GM21360 (cell line): Measurements from ENCODE around the gene LRRFIP1.
"Not testable (repeated sequence)": the region's sequence is repeated elsewhere in the genome, so short reads cannot be mapped to it uniquely, and the experiment has no call there.

Experiments
- ATAC-seq: cut with Tn5 transposase; IDR thresholded peaks from one replicate; pipeline ENCODE4 v1.9.1; 2021; ENCODE audit warnings: mild to moderate bottlenecking, moderate library complexity; ENCODE audit not compliant: unreplicated experiment

The LRRFIP1 gene

GRCh38 chr2:237627441-237628246 lies at the start of gene LRRFIP1:
Gene LRRFIP1, plus strand, starts transcription at chr2:237627587. Its CDS starts 58 bp downstream, at chr2:237627645.
- ATAC-seq = no peak

GRCh38 chr2:237577956-237578870 lies 49.2 kb upstream of the LRRFIP1 start:
- no peak for ATAC-seq

- ATAC-seq = no peak
Observed at GRCh38 chr2:237581326-237581725, 46.1 kb upstream of the LRRFIP1 start.

GRCh38 chr2:237581751-237582746 lies 45.3 kb upstream of the LRRFIP1 start:
- ATAC-seq = no peak

GRCh38 chr2:237583385-237584295 lies 43.7 kb upstream of the LRRFIP1 start:
- no peak for ATAC-seq

- no peak for ATAC-seq
Observed at GRCh38 chr2:237585590-237586221, 41.7 kb upstream of the LRRFIP1 start.

- ATAC-seq = no peak
Observed at GRCh38 chr2:237588044-237588696, 39.2 kb upstream of the LRRFIP1 start.

GRCh38 chr2:237590272-237591140 lies 36.9 kb upstream of the LRRFIP1 start, which contains the start of gene RAB17:
Gene RAB17, minus strand, starts transcription at chr2:237590734. Its CDS starts 4,580 bp downstream, at chr2:237586154.
- ATAC-seq = no peak

GRCh38 chr2:237591141-237591881 lies 36.1 kb upstream of the LRRFIP1 start:
- no peak for ATAC-seq

- ATAC-seq = no peak
Observed at GRCh38 chr2:237592425-237592980, 34.9 kb upstream of the LRRFIP1 start.

GRCh38 chr2:237593036-237593435 lies 34.4 kb upstream of the LRRFIP1 start:
- no peak for ATAC-seq

GRCh38 chr2:237593596-237594320 lies 33.6 kb upstream of the LRRFIP1 start:
- no peak for ATAC-seq

- no peak for ATAC-seq
Observed at GRCh38 chr2:237594514-237594871, 32.9 kb upstream of the LRRFIP1 start.

GRCh38 chr2:237595829-237596519 lies 31.4 kb upstream of the LRRFIP1 start:
- not testable (repeated sequence) for ATAC-seq

- no peak for ATAC-seq
Observed at GRCh38 chr2:237596520-237597195, 30.7 kb upstream of the LRRFIP1 start.
